HepG2 (cell line): Measurements from ENCODE around the gene CTU2. TPM values are rescaled to one million over a fixed set of nuclear protein-coding genes. Genes with fewer than 3 reads are reported as not detected.

Experiments
- AGO2 ChIP-seq: fragments of 200-400 bp; formaldehyde crosslinking; optimal IDR thresholded peaks from 2 replicates; pipeline ENCODE3; 2017; ENCODE audit warnings: mild to moderate bottlenecking, low read depth, low read length, moderate library complexity
- ARHGAP35 ChIP-seq: sonication (generic); formaldehyde crosslinking; IDR thresholded peaks from 2 replicates; pipeline ENCODE4 v1.9.0; 2022; ENCODE audit warnings: mild to moderate bottlenecking, inconsistent platforms, moderate library complexity, missing genetic modification reagents, borderline replicate concordance
- BORCS8-MEF2B ChIP-seq: sonication (generic); formaldehyde crosslinking; IDR thresholded peaks from 2 replicates; pipeline ENCODE4 v1.8.0; 2022; ENCODE audit warnings: mild to moderate bottlenecking, missing genetic modification reagents
- HDAC2 ChIP-seq: sonication (generic); formaldehyde crosslinking; IDR thresholded peaks from 2 replicates; pipeline ENCODE4 v1.4.0; 2020; ENCODE audit warnings: missing genetic modification reagents
- HES4 ChIP-seq: sonication (generic); formaldehyde crosslinking; IDR thresholded peaks from 2 replicates; pipeline ENCODE4 v1.9.0; 2021; ENCODE audit warnings: mild to moderate bottlenecking, missing genetic modification reagents, borderline replicate concordance
- HNF4G ChIP-seq, 2 experiments: sonication (generic) in 1 of 2; formaldehyde crosslinking in 1 of 2; IDR thresholded peaks; 2 replicates each; pipeline versions ENCODE4 v1.4.0 to v1.6.1; 2011 to 2020; ENCODE audit warnings: borderline replicate concordance in 2 of 2, low read depth in 2 of 2, mild to moderate bottlenecking in 2 of 2, low read length in 1 of 2, missing genetic modification reagents in 1 of 2, moderate library complexity in 1 of 2
- ISL2 ChIP-seq: sonication (generic); formaldehyde crosslinking; IDR thresholded peaks from 2 replicates; pipeline ENCODE4 v1.5.0; 2020; ENCODE audit warnings: missing genetic modification reagents
- KLF15 ChIP-seq: sonication (generic); formaldehyde crosslinking; IDR thresholded peaks from 2 replicates; pipeline ENCODE4 v1.8.1; 2023; ENCODE audit warnings: borderline replicate concordance, mild to moderate bottlenecking, inconsistent platforms, missing genetic modification reagents, mixed read lengths
- NFE2 ChIP-seq: sonication (generic); formaldehyde crosslinking; IDR thresholded peaks from 2 replicates; pipeline ENCODE4 v1.4.0; 2020; ENCODE audit warnings: missing genetic modification reagents
- NKX3-1 ChIP-seq: sonication (generic); formaldehyde crosslinking; IDR thresholded peaks from 2 replicates; pipeline ENCODE4 v1.5.0; 2020; ENCODE audit warnings: missing genetic modification reagents
- NONO ChIP-seq, 2 experiments: fragments of 450-650 bp in 1 of 2; sonication (generic) in 1 of 2; formaldehyde crosslinking in 1 of 2; IDR thresholded peaks in 1 of 2; conservative IDR thresholded peaks in 1 of 2; 2 replicates each; pipeline versions ENCODE4 v1.6.1 to v1.8.0; 2017 to 2022; ENCODE audit warnings: mild to moderate bottlenecking in 1 of 2, missing genetic modification reagents in 1 of 2, moderate library complexity in 1 of 2
- NR2F1 ChIP-seq, 2 experiments: fragments of 450-650 bp in 1 of 2; formaldehyde crosslinking in 1 of 2; IDR thresholded peaks; 2 replicates each; pipeline versions ENCODE4 v1.5.0 to v1.6.1; 2016 to 2020; ENCODE audit warnings: mild to moderate bottlenecking in 1 of 2, missing compliant biosample characterization in 1 of 2, missing genetic modification reagents in 1 of 2, moderate library complexity in 1 of 2
- POLR2AphosphoS5 ChIP-seq: IDR thresholded peaks from 2 replicates; pipeline ENCODE4 v1.6.1; 2012; ENCODE audit warnings: low read depth, low read length
- POLR2G ChIP-seq: fragments of 200-400 bp; formaldehyde crosslinking; IDR thresholded peaks from 2 replicates; pipeline ENCODE4 v1.6.1; 2018; ENCODE audit warnings: mild to moderate bottlenecking, low read depth, low read length, moderate library complexity
- SATB2 ChIP-seq: sonication (generic); formaldehyde crosslinking; IDR thresholded peaks from 2 replicates; pipeline ENCODE4 v1.5.0; 2020; ENCODE audit warnings: missing genetic modification reagents
- SMC3 ChIP-seq: IDR thresholded peaks from 2 replicates; pipeline ENCODE4 v1.6.1; 2011; ENCODE audit warnings: low read length, improper control_type of control experiment
- TCF7L2 ChIP-seq: IDR thresholded peaks from 2 replicates; pipeline ENCODE4 v1.6.1; 2011; ENCODE audit warnings: mild to moderate bottlenecking, low read depth, low read length, moderate library complexity
- ZNF160 ChIP-seq: sonication (generic); formaldehyde crosslinking; IDR thresholded peaks from 2 replicates; pipeline ENCODE4 v1.8.0; 2022; ENCODE audit warnings: mild to moderate bottlenecking, inconsistent platforms, missing genetic modification reagents
- ZNF432 ChIP-seq: sonication (generic); formaldehyde crosslinking; IDR thresholded peaks from 2 replicates; pipeline ENCODE4 v1.5.0; 2020; ENCODE audit warnings: missing genetic modification reagents, mild to moderate bottlenecking, borderline replicate concordance
- ZNF460 ChIP-seq: sonication (generic); formaldehyde crosslinking; IDR thresholded peaks from 2 replicates; pipeline ENCODE4 v1.5.1; 2020; ENCODE audit warnings: missing genetic modification reagents, mild to moderate bottlenecking, borderline replicate concordance
- ZNF670 ChIP-seq: sonication (generic); formaldehyde crosslinking; IDR thresholded peaks from 2 replicates; pipeline ENCODE4 v1.8.0; 2022; ENCODE audit warnings: mild to moderate bottlenecking, missing genetic modification reagents, borderline replicate concordance
- ZNF776 ChIP-seq: sonication (generic); formaldehyde crosslinking; IDR thresholded peaks from 2 replicates; pipeline ENCODE4 v1.4.0; 2020; ENCODE audit warnings: mild to moderate bottlenecking, missing genetic modification reagents
- polyA plus RNA-seq, 8 experiments: library from polyadenylated mRNA; depleted of rRNA in 3 of 8; stranded (reverse) in 7 of 8; unstranded in 1 of 8; fragments of >200 nt; fragmentation: Illumina TruSeq in 4 of 8; extraction: Trizol in 4 of 8; gene quantifications; 2 replicates each; pipeline versions ENCODE4 v1.2.1 to v1.2.3, GENCODE V29; 2011 to 2016; ENCODE audit warnings: low read depth in 4 of 8, missing spikeins in 1 of 8, mixed read lengths in 1 of 8; ENCODE audit not compliant: insufficient read depth in 1 of 8
- total RNA-seq, 5 experiments: library from RNA; depleted of rRNA; stranded (reverse); fragments of >200 nt; fragmentation: Illumina TruSeq; extraction: Trizol; gene quantifications; 2 replicates each; pipeline ENCODE4 v1.2.3, GENCODE V29; 2016; ENCODE audit warnings: low read depth in 1 of 5
- TF ChIP-seq, protein P1 (sequence below), 2 experiments: sonication (generic) in 1 of 2; formaldehyde crosslinking in 1 of 2; IDR thresholded peaks; 2 replicates each; pipeline versions ENCODE4 v1.4.0 to v1.6.1; 2018 to 2020; ENCODE audit warnings: missing genetic modification reagents in 2 of 2, borderline replicate concordance in 1 of 2, low read depth in 1 of 2, mild to moderate bottlenecking in 1 of 2, missing biosample characterization in 1 of 2
- TF ChIP-seq, protein P2 (sequence below): sonication (generic); formaldehyde crosslinking; IDR thresholded peaks from 2 replicates; pipeline ENCODE4 v1.4.0; 2020; ENCODE audit warnings: missing genetic modification reagents
- TF ChIP-seq, protein P3 (sequence below): sonication (generic); formaldehyde crosslinking; IDR thresholded peaks from 2 replicates; pipeline ENCODE4 v1.8.0; 2022; ENCODE audit warnings: missing genetic modification reagents, mild to moderate bottlenecking, inconsistent platforms, borderline replicate concordance

CTU2 gene
- total and polyA plus RNA-seq, 2 of the 13 experiments (the other 11 are each of a cell fraction or from before 2014, with no cell fraction given): 13.3 to 21.9 TPM

DNA sequence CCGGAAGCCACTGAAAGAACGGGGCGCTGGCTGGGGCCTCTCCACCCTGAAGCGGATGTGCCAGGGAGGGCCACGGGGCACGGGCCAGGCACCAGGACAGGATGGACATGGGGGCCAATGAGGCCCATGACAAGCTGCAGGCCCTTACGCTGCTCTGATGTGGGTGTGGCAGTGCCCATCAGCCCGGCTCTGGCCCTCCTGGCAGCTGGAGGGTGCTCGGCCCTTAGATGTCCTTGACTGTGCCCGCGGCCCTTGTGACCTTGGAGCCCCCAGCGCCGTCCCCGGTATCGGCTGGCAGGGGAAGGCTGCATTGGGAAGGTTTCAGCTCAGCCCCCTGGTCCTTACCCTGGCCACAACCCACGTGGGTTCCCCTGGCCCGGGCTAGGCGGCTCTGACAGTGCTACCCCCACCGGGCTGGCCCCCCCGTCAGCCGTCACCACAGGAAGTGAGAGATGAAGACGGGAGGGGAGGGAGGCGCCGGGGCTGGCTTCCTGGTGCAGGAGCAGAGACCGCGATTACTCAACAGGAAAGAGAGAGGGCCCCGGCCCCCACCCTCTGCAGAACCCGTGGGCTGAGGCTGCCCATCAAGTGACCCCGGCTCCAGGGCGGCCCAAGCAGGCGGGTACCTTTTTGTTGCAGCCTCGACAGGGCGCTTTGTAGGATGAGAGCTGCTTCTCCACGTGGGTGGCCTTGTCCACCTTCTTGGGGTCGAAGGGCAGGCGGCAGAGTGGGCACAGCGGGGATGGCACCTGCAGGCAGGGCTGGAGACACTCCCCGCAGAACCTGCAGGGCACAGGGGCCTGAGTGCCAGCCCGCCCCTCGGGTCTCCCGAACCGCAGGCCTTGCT lies 5.4 kb upstream of the CTU2 start (continued):
- TF ChIP-seq ZNF460 (peak; percentile 71; the same call in 1 of the 2 replicates), NKX3-1 (CRISPR knock-in tag) (no peak), ZNF432 (CRISPR knock-in tag) (no peak), SMC3 (no peak), NFE2 (no peak), BORCS8-MEF2B (CRISPR knock-in tag) (no peak), ZNF160 (CRISPR knock-in tag) (0 out of 2 replicates have a peak, but pooled peaks have one; percentile 38), NONO (IDR thresholded peaks at IDR 0.05) (no peak), NONO (CRISPR knock-in tag; conservative IDR thresholded peaks at IDR 0.05) (peak; percentile 89; the same call in 1 of the 2 replicates), ISL2 (CRISPR knock-in tag) (peak; percentile 57; the same call in 1 of the 2 replicates), SATB2 (CRISPR knock-in tag) (0 out of 2 replicates have a peak, but pooled peaks have one; percentile 57), KLF15 (CRISPR knock-in tag) (no peak), POLR2AphosphoS5 (no peak), ZNF776 (CRISPR knock-in tag) (peak; percentile 6; the same call in 1 of the 2 replicates), NR2F1 (CRISPR knock-in tag; IDR thresholded peaks at IDR 0.05) (peak; percentile 15 to 25; a peak in 3 of 4 replicates), AGO2 (peak; percentile 62), ARHGAP35 (CRISPR knock-in tag) (peak; percentile 26; the same call in 1 of the 2 replicates), POLR2G (peak; percentile 55; the same call in 1 of the 2 replicates), HES4 (CRISPR knock-in tag) (peak; percentile 81), HDAC2 (CRISPR knock-in tag) (peak; percentile 94), ZNF670 (CRISPR knock-in tag) (peak; percentile 98), TCF7L2 (no peak), HNF4G (IDR thresholded peaks at IDR 0.05; ENCODE audit: borderline replicate concordance, low read depth, low read length) (peak; percentile 30; the same call in 1 of the 2 replicates), HNF4G (CRISPR knock-in tag; IDR thresholded peaks at IDR 0.05; ENCODE audit: borderline replicate concordance, low read depth) (peak; percentile 68; the same call in 1 of the 2 replicates)
- TF ChIP-seq, protein P1, sequence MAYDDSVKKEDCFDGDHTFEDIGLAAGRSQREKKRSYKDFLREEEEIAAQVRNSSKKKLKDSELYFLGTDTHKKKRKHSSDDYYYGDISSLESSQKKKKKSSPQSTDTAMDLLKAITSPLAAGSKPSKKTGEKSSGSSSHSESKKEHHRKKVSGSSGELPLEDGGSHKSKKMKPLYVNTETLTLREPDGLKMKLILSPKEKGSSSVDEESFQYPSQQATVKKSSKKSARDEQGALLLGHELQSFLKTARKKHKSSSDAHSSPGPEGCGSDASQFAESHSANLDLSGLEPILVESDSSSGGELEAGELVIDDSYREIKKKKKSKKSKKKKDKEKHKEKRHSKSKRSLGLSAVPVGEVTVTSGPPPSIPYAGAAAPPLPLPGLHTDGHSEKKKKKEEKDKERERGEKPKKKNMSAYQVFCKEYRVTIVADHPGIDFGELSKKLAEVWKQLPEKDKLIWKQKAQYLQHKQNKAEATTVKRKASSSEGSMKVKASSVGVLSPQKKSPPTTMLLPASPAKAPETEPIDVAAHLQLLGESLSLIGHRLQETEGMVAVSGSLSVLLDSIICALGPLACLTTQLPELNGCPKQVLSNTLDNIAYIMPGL (CRISPR knock-in tag; IDR thresholded peaks at IDR 0.05; ENCODE audit: borderline replicate concordance in 1 of 2, low read depth in 1 of 2): peak in 1 of 2 experiments; percentile 43; a peak in 1 of 4 replicates
- TF ChIP-seq, protein P2, sequence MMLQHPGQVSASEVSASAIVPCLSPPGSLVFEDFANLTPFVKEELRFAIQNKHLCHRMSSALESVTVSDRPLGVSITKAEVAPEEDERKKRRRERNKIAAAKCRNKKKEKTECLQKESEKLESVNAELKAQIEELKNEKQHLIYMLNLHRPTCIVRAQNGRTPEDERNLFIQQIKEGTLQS: no peak; the same call in 1 of the 2 replicates
- TF ChIP-seq, protein P3, sequence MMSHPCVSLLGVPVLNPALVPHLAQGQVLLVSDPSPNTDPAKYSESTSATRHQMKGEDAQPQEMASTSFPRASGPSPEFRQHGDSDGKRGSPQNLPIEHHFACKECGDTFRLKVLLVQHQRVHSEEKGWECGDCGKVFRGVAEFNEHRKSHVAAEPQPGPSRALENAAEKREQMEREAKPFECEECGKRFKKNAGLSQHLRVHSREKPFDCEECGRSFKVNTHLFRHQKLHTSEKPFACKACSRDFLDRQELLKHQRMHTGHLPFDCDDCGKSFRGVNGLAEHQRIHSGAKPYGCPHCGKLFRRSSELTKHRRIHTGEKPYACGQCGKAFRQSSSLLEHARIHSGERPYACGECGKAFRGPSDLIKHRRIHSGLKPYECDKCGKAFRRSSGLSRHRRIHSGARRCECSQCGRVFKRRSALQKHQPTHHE: no peak; the same call in 1 of the 2 replicates
